HepG2 (cell line): ENCODE results near the gene MAPK14. TPM values are rescaled to one million over a fixed set of nuclear protein-coding genes. Genes with fewer than 3 reads are reported as not detected.

Experiments
- AHDC1 ChIP-seq: sonication (generic); formaldehyde crosslinking; IDR thresholded peaks from 2 replicates; pipeline ENCODE4 v1.5.1; 2020; ENCODE audit warnings: mild to moderate bottlenecking, missing genetic modification reagents, borderline replicate concordance
- ATM ChIP-seq: fragments of 450-650 bp; IDR thresholded peaks from 2 replicates; pipeline ENCODE4 v1.7.1; 2017; ENCODE audit warnings: mild to moderate bottlenecking, borderline replicate concordance
- CHD4 ChIP-seq: fragments of 200-600 bp; sonication (generic); IDR thresholded peaks from 2 replicates; pipeline ENCODE4 v1.7.0; 2017; ENCODE audit warnings: mild to moderate bottlenecking, low read length, borderline replicate concordance
- EHMT2 ChIP-seq: fragments of 200-600 bp; sonication (generic); IDR thresholded peaks from 2 replicates; pipeline ENCODE4 v1.7.0; 2017; ENCODE audit warnings: antibody characterized with exemption, low read depth, low read length, borderline replicate concordance
- GTF2F1 ChIP-seq: fragments of 150-350 bp; IDR thresholded peaks from 2 replicates; pipeline ENCODE4 v1.6.1; 2014; ENCODE audit warnings: low read length
- IRX3 ChIP-seq: sonication (generic); formaldehyde crosslinking; IDR thresholded peaks from 2 replicates; pipeline ENCODE4 v1.8.1; 2023; ENCODE audit warnings: mild to moderate bottlenecking, low read depth, missing genetic modification reagents, borderline replicate concordance
- MIER2 ChIP-seq: IDR thresholded peaks from 2 replicates; pipeline ENCODE4 v1.6.1; 2016; ENCODE audit warnings: missing biosample characterization, missing genetic modification reagents
- PRPF4 ChIP-seq: fragments of 200-400 bp; formaldehyde crosslinking; IDR thresholded peaks from 2 replicates; pipeline ENCODE4 v1.6.1; 2016; ENCODE audit warnings: low read length, low read depth; ENCODE audit not compliant: poor library complexity, severe bottlenecking
- REL ChIP-seq: sonication (generic); formaldehyde crosslinking; conservative IDR thresholded peaks from 2 replicates; pipeline ENCODE4 v1.8.0; 2022; ENCODE audit warnings: mild to moderate bottlenecking, missing genetic modification reagents, moderate library complexity
- SSRP1 ChIP-seq: IDR thresholded peaks from 2 replicates; pipeline ENCODE4 v1.6.1; 2016; ENCODE audit warnings: control low read depth
- TEF ChIP-seq: sonication (generic); formaldehyde crosslinking; IDR thresholded peaks from 2 replicates; pipeline ENCODE4 v1.5.0; 2020; ENCODE audit warnings: missing genetic modification reagents
- YEATS4 ChIP-seq: sonication (generic); formaldehyde crosslinking; IDR thresholded peaks from 2 replicates; pipeline ENCODE4 v1.4.0; 2020; ENCODE audit warnings: missing genetic modification reagents, borderline replicate concordance
- ZNF333 ChIP-seq: sonication (generic); formaldehyde crosslinking; IDR thresholded peaks from 2 replicates; pipeline ENCODE4 v1.4.0; 2020; ENCODE audit warnings: mild to moderate bottlenecking, missing genetic modification reagents, borderline replicate concordance
- ZNF34 ChIP-seq: sonication (generic); formaldehyde crosslinking; IDR thresholded peaks from 2 replicates; pipeline ENCODE4 v1.4.0; 2020; ENCODE audit warnings: mild to moderate bottlenecking, missing genetic modification reagents, borderline replicate concordance
- ZNF350 ChIP-seq: sonication (generic); formaldehyde crosslinking; IDR thresholded peaks from 2 replicates; pipeline ENCODE4 v1.4.0; 2020; ENCODE audit warnings: mild to moderate bottlenecking, low read depth, missing genetic modification reagents, borderline replicate concordance
- ZNF883 ChIP-seq: sonication (generic); formaldehyde crosslinking; IDR thresholded peaks from 2 replicates; pipeline ENCODE4 v1.5.1; 2020; ENCODE audit warnings: mild to moderate bottlenecking, missing genetic modification reagents; ENCODE audit errors: not compliant biosample characterization
- polyA plus RNA-seq, 8 experiments: library from polyadenylated mRNA; depleted of rRNA in 3 of 8; stranded (reverse) in 7 of 8; unstranded in 1 of 8; fragments of >200 nt; fragmentation: Illumina TruSeq in 4 of 8; extraction: Trizol in 4 of 8; gene quantifications; 2 replicates each; pipeline versions ENCODE4 v1.2.1 to v1.2.3, GENCODE V29; 2011 to 2016; ENCODE audit warnings: low read depth in 4 of 8, missing spikeins in 1 of 8, mixed read lengths in 1 of 8; ENCODE audit not compliant: insufficient read depth in 1 of 8
- total RNA-seq, 5 experiments: library from RNA; depleted of rRNA; stranded (reverse); fragments of >200 nt; fragmentation: Illumina TruSeq; extraction: Trizol; gene quantifications; 2 replicates each; pipeline ENCODE4 v1.2.3, GENCODE V29; 2016; ENCODE audit warnings: low read depth in 1 of 5
- TF ChIP-seq, protein P1 (sequence below): sonication (generic); formaldehyde crosslinking; IDR thresholded peaks from 2 replicates; pipeline ENCODE4 v1.9.0; 2021; ENCODE audit warnings: missing genetic modification reagents, borderline replicate concordance
- TF ChIP-seq, protein P2 (sequence below): IDR thresholded peaks from 2 replicates; pipeline ENCODE4 v1.6.1; 2016; ENCODE audit warnings: missing compliant biosample characterization, missing genetic modification reagents, borderline replicate concordance

MAPK14 gene
- total and polyA plus RNA-seq, 2 of the 13 experiments (the other 11 are each of a cell fraction or from before 2014, with no cell fraction given) = 66.3 to 67.3 TPM

DNA sequence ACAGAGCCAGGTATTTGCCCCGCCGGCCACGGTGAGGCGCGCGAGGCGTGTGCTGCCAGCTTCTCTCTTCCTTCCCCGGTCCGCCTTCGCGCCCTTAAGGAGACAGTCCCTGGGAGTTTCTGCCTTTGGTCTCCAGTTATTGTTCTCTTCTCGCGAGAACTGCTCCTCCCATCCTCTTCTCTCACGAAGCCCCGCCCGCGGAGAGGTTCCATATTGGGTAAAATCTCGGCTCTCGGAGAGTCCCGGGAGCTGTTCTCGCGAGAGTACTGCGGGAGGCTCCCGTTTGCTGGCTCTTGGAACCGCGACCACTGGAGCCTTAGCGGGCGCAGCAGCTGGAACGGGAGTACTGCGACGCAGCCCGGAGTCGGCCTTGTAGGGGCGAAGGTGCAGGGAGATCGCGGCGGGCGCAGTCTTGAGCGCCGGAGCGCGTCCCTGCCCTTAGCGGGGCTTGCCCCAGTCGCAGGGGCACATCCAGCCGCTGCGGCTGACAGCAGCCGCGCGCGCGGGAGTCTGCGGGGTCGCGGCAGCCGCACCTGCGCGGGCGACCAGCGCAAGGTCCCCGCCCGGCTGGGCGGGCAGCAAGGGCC is at the start of gene MAPK14 (continued):
- TF ChIP-seq AHDC1 (CRISPR knock-in tag) (peak; percentile 76; the same call in 1 of the 2 replicates), GTF2F1 (no peak), YEATS4 (CRISPR knock-in tag) (peak; percentile 75), CHD4 (0 out of 2 replicates have a peak, but pooled peaks have one; percentile 11), SSRP1 (CRISPR knock-in tag) (no peak; the same call in 1 of the 2 replicates), EHMT2 (no peak), MIER2 (peak; percentile 77), REL (CRISPR knock-in tag) (no peak), ZNF34 (CRISPR knock-in tag) (peak; percentile 94), IRX3 (CRISPR knock-in tag) (peak; percentile 72; the same call in 1 of the 2 replicates), ZNF883 (peak; percentile 54), ZNF333 (CRISPR knock-in tag) (peak; percentile 65; the same call in 1 of the 2 replicates), ZNF350 (CRISPR knock-in tag) (peak; percentile 70), PRPF4 (no peak), TEF (CRISPR knock-in tag) (no peak; the same call in 1 of the 2 replicates), ATM (no peak)
- TF ChIP-seq, protein P1, sequence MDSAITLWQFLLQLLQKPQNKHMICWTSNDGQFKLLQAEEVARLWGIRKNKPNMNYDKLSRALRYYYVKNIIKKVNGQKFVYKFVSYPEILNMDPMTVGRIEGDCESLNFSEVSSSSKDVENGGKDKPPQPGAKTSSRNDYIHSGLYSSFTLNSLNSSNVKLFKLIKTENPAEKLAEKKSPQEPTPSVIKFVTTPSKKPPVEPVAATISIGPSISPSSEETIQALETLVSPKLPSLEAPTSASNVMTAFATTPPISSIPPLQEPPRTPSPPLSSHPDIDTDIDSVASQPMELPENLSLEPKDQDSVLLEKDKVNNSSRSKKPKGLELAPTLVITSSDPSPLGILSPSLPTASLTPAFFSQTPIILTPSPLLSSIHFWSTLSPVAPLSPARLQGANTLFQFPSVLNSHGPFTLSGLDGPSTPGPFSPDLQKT (CRISPR knock-in tag) = no peak
- TF ChIP-seq, protein P2, sequence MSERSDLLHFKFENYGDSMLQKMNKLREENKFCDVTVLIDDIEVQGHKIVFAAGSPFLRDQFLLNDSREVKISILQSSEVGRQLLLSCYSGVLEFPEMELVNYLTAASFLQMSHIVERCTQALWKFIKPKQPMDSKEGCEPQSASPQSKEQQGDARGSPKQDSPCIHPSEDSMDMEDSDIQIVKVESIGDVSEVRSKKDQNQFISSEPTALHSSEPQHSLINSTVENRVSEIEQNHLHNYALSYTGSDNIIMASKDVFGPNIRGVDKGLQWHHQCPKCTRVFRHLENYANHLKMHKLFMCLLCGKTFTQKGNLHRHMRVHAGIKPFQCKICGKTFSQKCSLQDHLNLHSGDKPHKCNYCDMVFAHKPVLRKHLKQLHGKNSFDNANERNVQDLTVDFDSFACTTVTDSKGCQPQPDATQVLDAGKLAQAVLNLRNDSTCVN (CRISPR knock-in tag) = 0 out of 2 replicates have a peak, but pooled peaks have one; percentile 65
